GM19372 (cell line): Measurements from ENCODE around the gene TBC1D4.
"Not testable (repeated sequence)": the region's sequence is repeated elsewhere in the genome, so short reads cannot be mapped to it uniquely, and the experiment has no call there.

Experiments
- ATAC-seq: cut with Tn5 transposase; IDR thresholded peaks from one replicate; pipeline ENCODE4 v1.9.1; 2021; ENCODE audit warnings: mild to moderate bottlenecking, low read depth, moderate library complexity; ENCODE audit not compliant: unreplicated experiment

TBC1D4 gene

GRCh38 chr13:75250526-75251178 is 231.3 kb downstream of the TBC1D4 start:
- no peak for ATAC-seq

GRCh38 chr13:75245578-75245977 is 236.4 kb downstream of the TBC1D4 start:
- not testable (repeated sequence) for ATAC-seq

GRCh38 chr13:75240240-75240639 is 241.7 kb downstream of the TBC1D4 start:
- not testable (repeated sequence) for ATAC-seq

- no peak for ATAC-seq
Observed at GRCh38 chr13:75236774-75237173, 245.2 kb downstream of the TBC1D4 start.
